OCI-LY1 (cell line): ENCODE measurements around the gene TLR9.

Experiments
- H2AFZ ChIP-seq: fragments of 200-600 bp; sonication (generic), shearing (Covaris generic); 2 replicates; pipeline ENCODE4 v1.6.0; 2014; ENCODE audit warnings: antibody characterized with exemption, mild to moderate bottlenecking, low read length
- H3F3A ChIP-seq: fragments of 200-600 bp; sonication (generic), shearing (Covaris generic); 2 replicates; pipeline ENCODE4 v1.6.0; 2014; ENCODE audit warnings: mild to moderate bottlenecking, antibody characterized with exemption, low read length, moderate library complexity; ENCODE audit not compliant: insufficient read depth
- H3K27ac ChIP-seq: fragments of 200-600 bp; sonication (generic); 2 replicates; pipeline ENCODE4 v1.5.1; 2014; ENCODE audit warnings: low read length, mixed run types, mild to moderate bottlenecking, low read depth; ENCODE audit not compliant: poor library complexity, severe bottlenecking
- H3K27me3 ChIP-seq: fragments of 200-600 bp; sonication (generic); 2 replicates; pipeline ENCODE4 v1.6.0; 2014; ENCODE audit warnings: antibody characterized with exemption, mild to moderate bottlenecking, low read length, moderate library complexity; ENCODE audit not compliant: insufficient read depth
- H3K36me3 ChIP-seq: fragments of 200-600 bp; sonication (generic); 2 replicates; pipeline ENCODE4 v1.6.1; 2014; ENCODE audit warnings: mild to moderate bottlenecking, antibody characterized with exemption, low read length, moderate library complexity, mixed read lengths; ENCODE audit not compliant: insufficient read depth
- H3K4me1 ChIP-seq: fragments of 200-600 bp; sonication (generic); 2 replicates; pipeline ENCODE4 v1.5.1; 2014; ENCODE audit warnings: mild to moderate bottlenecking, low read length, moderate library complexity; ENCODE audit not compliant: insufficient read depth, severe bottlenecking
- H3K4me2 ChIP-seq: fragments of 200-600 bp; sonication (generic), shearing (Covaris generic); 2 replicates; pipeline ENCODE4 v1.6.1; 2014; ENCODE audit warnings: low read length
- H3K4me3 ChIP-seq: fragments of 200-600 bp; sonication (generic); 2 replicates; pipeline ENCODE4 v1.5.1; 2014; ENCODE audit warnings: low read length, low read depth, mild to moderate bottlenecking, mixed read lengths; ENCODE audit not compliant: poor library complexity, severe bottlenecking
- H3K79me2 ChIP-seq: fragments of 200-600 bp; shearing (Covaris generic); 2 replicates; pipeline ENCODE4 v1.6.1; 2016; ENCODE audit warnings: mixed run types, low read length, mixed read lengths; ENCODE audit not compliant: insufficient read depth
- H3K9ac ChIP-seq: fragments of 200-600 bp; sonication (generic), shearing (Covaris generic); 2 replicates; pipeline ENCODE4 v1.6.1; 2014; ENCODE audit warnings: mild to moderate bottlenecking, low read length, mixed read lengths
- H3K9me2 ChIP-seq: fragments of 200-600 bp; sonication (generic), shearing (Covaris generic); 2 replicates; pipeline ENCODE4 v1.6.1; 2014; ENCODE audit warnings: low read depth, mild to moderate bottlenecking, low read length, mixed read lengths
- H3K9me3 ChIP-seq: fragments of 200-600 bp; shearing (Covaris generic); 2 replicates; pipeline ENCODE4 v1.6.1; 2014; ENCODE audit warnings: low read length, mixed read lengths
- H4K20me1 ChIP-seq: fragments of 200-600 bp; sonication (generic), shearing (Covaris generic); 2 replicates; pipeline ENCODE4 v1.6.0; 2016; ENCODE audit warnings: mild to moderate bottlenecking, low read length; ENCODE audit not compliant: insufficient read depth
- CTCF ChIP-seq: fragments of 200-600 bp; sonication (generic), shearing (Covaris generic); IDR thresholded peaks from 2 replicates; pipeline ENCODE4 v1.5.1; 2017; ENCODE audit warnings: mild to moderate bottlenecking, antibody characterized with exemption, low read length, moderate library complexity, mixed read lengths
- EZH2 ChIP-seq: fragments of 200-600 bp; sonication (generic), shearing (Covaris generic); IDR thresholded peaks from 2 replicates; pipeline ENCODE4 v1.8.0; 2017; ENCODE audit warnings: borderline replicate concordance, mixed run types, mild to moderate bottlenecking, antibody characterized with exemption, low read length, moderate library complexity, mixed read lengths

TLR9 gene

DNA sequence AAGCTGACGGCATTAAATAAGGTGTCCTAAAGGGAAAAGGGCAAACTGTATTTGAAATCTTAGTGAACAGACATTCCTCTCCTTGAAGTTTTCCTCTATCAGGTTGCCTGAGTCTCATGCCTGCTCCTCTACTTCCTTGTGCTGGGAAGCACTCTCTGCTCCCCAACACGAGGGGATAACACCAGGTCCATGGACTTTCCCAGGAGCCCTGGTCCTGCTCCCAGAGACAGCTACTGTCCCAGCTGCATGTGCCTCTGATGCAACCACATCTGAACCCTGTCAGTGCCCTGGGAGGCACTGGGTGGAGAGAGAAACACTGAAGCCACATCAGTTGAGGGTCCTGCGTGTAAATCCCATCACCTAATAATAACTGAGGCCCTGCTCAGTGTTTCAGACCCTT, 7.4 kb downstream of the TLR9 start:
- H3K4me2 ChIP-seq, result no peak overlapping the region
- H3F3A ChIP-seq, result no peaks in the 10 kb centered on the region
- no peaks in the 10 kb centered on the region for H3K9me2 ChIP-seq
- TF ChIP-seq EZH2 (no peak), CTCF (no peak)
- H3K27ac ChIP-seq, result no peak overlapping the region
- H3K79me2 ChIP-seq, result no peaks in the 10 kb centered on the region
- no peak overlapping the region for H3K9ac ChIP-seq
- H3K4me1 ChIP-seq, result peaks cover 23% of the 10 kb centered on the region
- H4K20me1 ChIP-seq, result no peaks in the 10 kb centered on the region
- no peaks in the 10 kb centered on the region for H3K27me3 ChIP-seq
- no peaks in the 10 kb centered on the region for H3K9me3 ChIP-seq
- H3K4me3 ChIP-seq, result no peak overlapping the region
- no peak overlapping the region for H2AFZ ChIP-seq
- peaks cover 62% of the 10 kb centered on the region; the same call in 1 of the 2 replicates for H3K36me3 ChIP-seq

DNA sequence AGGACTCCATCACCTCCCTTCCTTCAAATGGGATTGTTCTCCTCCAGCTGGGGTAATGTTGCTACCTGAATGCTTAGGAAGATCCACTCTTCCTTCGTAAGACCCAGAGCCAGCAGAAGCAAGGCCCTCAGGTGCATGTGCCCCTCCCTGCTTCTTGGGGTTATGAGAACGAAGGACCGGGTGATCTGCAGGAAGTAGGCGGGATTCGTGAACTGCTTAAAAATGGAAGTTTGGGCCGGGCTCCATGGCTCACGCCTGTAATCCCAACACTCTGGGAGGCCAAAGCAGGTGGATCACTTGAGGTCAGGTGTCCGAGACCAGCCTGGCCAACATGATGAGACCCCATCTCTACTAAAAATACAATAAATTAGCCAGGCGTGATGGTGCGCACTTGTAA, 8.0 kb downstream of the TLR9 start:
- peaks cover 62% of the 10 kb centered on the region for H3K36me3 ChIP-seq

DNA sequence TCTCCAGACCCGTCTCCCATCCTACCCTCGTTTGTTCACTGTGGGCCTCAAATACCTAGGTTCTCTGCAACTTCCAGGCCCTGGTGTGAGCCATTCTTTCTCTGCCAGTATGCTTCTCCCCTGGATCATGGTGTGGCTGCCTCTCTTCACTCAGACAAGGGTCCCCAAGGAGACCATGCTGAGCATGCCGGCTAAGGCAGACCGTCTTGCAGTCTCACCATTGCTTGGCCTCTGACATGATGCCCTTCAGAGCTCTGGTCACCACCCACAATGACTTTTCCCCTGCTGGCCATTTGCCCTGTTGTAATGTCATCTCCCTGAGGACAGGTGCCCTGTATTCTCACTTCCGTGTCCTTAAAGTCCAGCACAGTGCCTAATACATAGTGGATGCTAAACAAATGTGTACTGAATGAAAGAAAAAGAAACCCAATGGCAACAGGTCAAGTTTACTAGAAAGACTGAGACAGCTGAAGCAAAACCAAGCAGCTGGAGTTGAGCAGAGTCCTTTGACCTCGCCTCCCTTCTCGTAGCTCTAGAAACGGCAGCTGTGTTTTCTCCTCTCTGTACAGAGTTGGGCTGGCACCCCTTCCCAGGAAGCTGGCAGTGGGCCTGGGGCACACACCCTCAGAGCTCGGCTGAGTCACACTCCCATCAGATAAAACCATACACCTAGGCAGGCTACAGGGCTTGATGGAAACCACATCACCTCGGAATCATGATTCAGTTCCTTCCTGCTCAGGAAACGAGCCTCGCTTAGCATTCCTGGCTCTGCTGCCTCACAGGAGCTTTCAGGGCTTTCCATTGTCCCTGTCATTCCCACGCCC, 8.6 kb downstream of the TLR9 start:
- Histone ChIP-seq H3K27ac (no peak overlapping the region), H3K9ac (no peak overlapping the region), H3K4me1 (peaks cover 14% of the 10 kb centered on the region), H3K79me2 (no peaks in the 10 kb centered on the region), H4K20me1 (no peaks in the 10 kb centered on the region), H3K9me2 (no peaks in the 10 kb centered on the region), H2AFZ (no peak overlapping the region), H3K9me3 (no peaks in the 10 kb centered on the region), H3F3A (no peaks in the 10 kb centered on the region), H3K4me3 (no peak overlapping the region), H3K27me3 (no peaks in the 10 kb centered on the region), H3K4me2 (no peak overlapping the region), H3K36me3 (peaks cover 62% of the 10 kb centered on the region)
- TF ChIP-seq CTCF, result no peak
- TF ChIP-seq EZH2, result no peak

More for the DNA sequence above, 8.0 kb downstream of the TLR9 start:
- H3K27ac ChIP-seq, result no peak overlapping the region
- TF ChIP-seq EZH2 (no peak), CTCF (no peak)
- no peaks in the 10 kb centered on the region for H3K9me2 ChIP-seq
- no peaks in the 10 kb centered on the region for H3K79me2 ChIP-seq
- no peaks in the 10 kb centered on the region for H3K27me3 ChIP-seq
- no peak overlapping the region for H2AFZ ChIP-seq
- H3K9ac ChIP-seq, result no peak overlapping the region
- peaks cover 20% of the 10 kb centered on the region for H3K4me1 ChIP-seq
- H3K4me2 ChIP-seq, result no peak overlapping the region
- H3K4me3 ChIP-seq, result no peak overlapping the region
- H3K9me3 ChIP-seq, result no peaks in the 10 kb centered on the region
- no peaks in the 10 kb centered on the region for H3F3A ChIP-seq
- no peaks in the 10 kb centered on the region for H4K20me1 ChIP-seq
